Coronary artery (tissue), 2 donors: ENCODE measurements around the gene DLG2.

ENCODE experiments used
- DNase-seq: peaks from one replicate; pipeline ENCODE4 v3.0.0-alpha.2; 2017; ENCODE audit warnings: low spot score
- H3K27ac ChIP-seq, 2 donors: fragments of 200-600 bp; sonication (generic); one replicate each; pipeline ENCODE4 v1.5.1; 2016 to 2019
- H3K4me3 ChIP-seq: fragments of 200-600 bp; sonication (generic); 2 replicates; pipeline ENCODE4 v1.5.1; 2016; ENCODE audit warnings: mild to moderate bottlenecking, moderate library complexity
- TF ChIP-seq, protein P1 (sequence below): fragments of 200-600 bp; sonication (generic); IDR thresholded peaks from one replicate; pipeline ENCODE4 v1.5.1; 2019; ENCODE audit warnings: antibody characterized with exemption

DLG2 gene

DNA sequence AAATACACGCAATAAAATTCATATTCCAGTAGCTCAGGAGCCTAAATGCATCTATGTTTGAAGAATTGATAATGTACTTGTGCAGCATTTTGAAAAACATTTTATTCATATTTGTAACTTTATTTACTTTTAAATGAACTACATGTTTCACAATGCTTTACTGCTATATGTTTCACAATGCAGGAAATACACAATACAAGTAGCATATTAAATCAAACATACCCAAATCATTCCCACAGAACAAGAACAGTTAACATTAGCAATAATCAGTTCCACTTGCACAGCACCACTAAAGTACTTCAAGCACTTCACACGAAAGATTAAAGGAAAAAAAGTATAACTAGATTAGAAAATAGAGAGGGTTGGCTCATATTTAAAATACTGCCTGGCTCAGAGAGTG, 1997.4 kb downstream of the DLG2 start:
- TF ChIP-seq, protein P1, sequence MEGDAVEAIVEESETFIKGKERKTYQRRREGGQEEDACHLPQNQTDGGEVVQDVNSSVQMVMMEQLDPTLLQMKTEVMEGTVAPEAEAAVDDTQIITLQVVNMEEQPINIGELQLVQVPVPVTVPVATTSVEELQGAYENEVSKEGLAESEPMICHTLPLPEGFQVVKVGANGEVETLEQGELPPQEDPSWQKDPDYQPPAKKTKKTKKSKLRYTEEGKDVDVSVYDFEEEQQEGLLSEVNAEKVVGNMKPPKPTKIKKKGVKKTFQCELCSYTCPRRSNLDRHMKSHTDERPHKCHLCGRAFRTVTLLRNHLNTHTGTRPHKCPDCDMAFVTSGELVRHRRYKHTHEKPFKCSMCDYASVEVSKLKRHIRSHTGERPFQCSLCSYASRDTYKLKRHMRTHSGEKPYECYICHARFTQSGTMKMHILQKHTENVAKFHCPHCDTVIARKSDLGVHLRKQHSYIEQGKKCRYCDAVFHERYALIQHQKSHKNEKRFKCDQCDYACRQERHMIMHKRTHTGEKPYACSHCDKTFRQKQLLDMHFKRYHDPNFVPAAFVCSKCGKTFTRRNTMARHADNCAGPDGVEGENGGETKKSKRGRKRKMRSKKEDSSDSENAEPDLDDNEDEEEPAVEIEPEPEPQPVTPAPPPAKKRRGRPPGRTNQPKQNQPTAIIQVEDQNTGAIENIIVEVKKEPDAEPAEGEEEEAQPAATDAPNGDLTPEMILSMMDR: no peak
- no peak overlapping the region for H3K27ac ChIP-seq
- H3K4me3 ChIP-seq: no peak overlapping the region
- no peak for DNase-seq

GRCh38 chr11:83628622-83629355, 1998.4 kb downstream of the DLG2 start:
- no peak for DNase-seq
- Histone ChIP-seq H3K27ac (no peak overlapping the region), H3K4me3 (no peak overlapping the region)
- TF ChIP-seq, protein P1: no peak

GRCh38 chr11:83625336-83625735, 2001.8 kb downstream of the DLG2 start:
- H3K27ac ChIP-seq: no peak overlapping the region
- H3K4me3 ChIP-seq: no peak overlapping the region
- TF ChIP-seq, protein P1: no peak
- no peak for DNase-seq

- Histone ChIP-seq H3K27ac (no peak overlapping the region), H3K4me3 (no peak overlapping the region)
- TF ChIP-seq, protein P1: no peak
- no peak for DNase-seq
Measured at GRCh38 chr11:83617671-83618070, 2009.5 kb downstream of the DLG2 start.

- no peak for DNase-seq
- TF ChIP-seq, protein P1: no peak
- H3K4me3 ChIP-seq: no peak overlapping the region
Measured at GRCh38 chr11:83613767-83614121, 2013.4 kb downstream of the DLG2 start.

GRCh38 chr11:83612891-83613766, 2014.0 kb downstream of the DLG2 start:
- no peak for DNase-seq
- TF ChIP-seq, protein P1: no peak
- no peak overlapping the region for H3K4me3 ChIP-seq
- no peak overlapping the region for H3K27ac ChIP-seq

More at GRCh38 chr11:83613767-83614121, 2013.4 kb downstream of the DLG2 start:
- H3K27ac ChIP-seq: no peak overlapping the region

- DNase-seq: no peak
- Histone ChIP-seq H3K4me3 (no peak overlapping the region), H3K27ac (no peak overlapping the region)
- TF ChIP-seq, protein P1: no peak
Measured at GRCh38 chr11:83611600-83611999, 2015.5 kb downstream of the DLG2 start.
